PC-3 (cell line): ENCODE data around the gene ZBTB37.

Experiments used
- CTCF ChIP-seq: fragments of 300-600 bp; sonication (generic); conservative IDR thresholded peaks from 2 replicates; pipeline ENCODE4 v1.5.1; 2017; ENCODE audit warnings: antibody characterized with exemption, low read depth, mild to moderate bottlenecking, low read length
- EZH2 ChIP-seq: fragments of 300-600 bp; sonication (generic); IDR thresholded peaks from one replicate; pipeline ENCODE4 v1.6.1; 2017; ENCODE audit warnings: antibody characterized with exemption, mild to moderate bottlenecking, low read length; ENCODE audit not compliant: unreplicated experiment

DNA sequence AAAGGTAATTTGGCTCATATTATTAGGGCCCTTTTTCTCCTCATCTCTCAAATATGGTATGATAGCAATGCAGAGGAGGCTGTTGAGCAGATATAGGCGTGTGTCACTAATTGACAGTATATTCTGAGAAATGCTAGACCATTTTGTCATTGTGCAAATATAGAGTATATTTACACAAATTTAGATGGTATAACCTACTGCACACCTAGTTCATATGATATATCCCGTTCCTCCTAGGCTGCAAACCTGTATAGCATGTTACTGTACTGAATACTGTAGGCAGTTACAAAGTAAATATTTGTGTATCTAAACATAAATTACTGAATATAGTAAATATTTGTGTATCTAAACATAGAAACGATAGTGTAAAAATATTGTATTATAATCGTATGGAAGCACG is 8.6 kb downstream of the ZBTB37 start:
- TF ChIP-seq CTCF (no peak), EZH2 (no peak)
